CD14-positive monocyte (primary cell): ENCODE results near the gene RACK1. TPM values are rescaled to one million over a fixed set of nuclear protein-coding genes. Genes with fewer than 3 reads are reported as not detected.
A peak's percentile ranks its signal among the peaks of the same experiment; 100 is the strongest.

Experiments
- DNase-seq, 3 donors: peaks; one replicate each; pipeline ENCODE4 v3.0.0-alpha.2; 2011 to 2022
- H2AFZ ChIP-seq: 2 replicates; pipeline ENCODE4 v1.6.0; 2012; ENCODE audit warnings: mild to moderate bottlenecking, low read depth, low read length, inconsistent platforms; ENCODE audit not compliant: insufficient read depth, poor library complexity, severe bottlenecking
- H3K27ac ChIP-seq, 2 donors: 1 replicate in 1 of 2; 2 replicates in 1 of 2; pipeline ENCODE4 v1.5.1; 2012 to 2013; ENCODE audit warnings: low read length in 2 of 2, control low read depth in 1 of 2, inconsistent platforms in 1 of 2, low read depth in 1 of 2, mild to moderate bottlenecking in 1 of 2
- H3K27me3 ChIP-seq, 2 donors: one replicate each; pipeline versions ENCODE4 v1.6.0 to v1.6.1; 2011 to 2013; ENCODE audit warnings: low read length in 2 of 2; ENCODE audit not compliant: control insufficient read depth in 2 of 2, insufficient read depth in 2 of 2
- H3K36me3 ChIP-seq, 2 donors: replicated peaks in 1 of 2; 1 replicate in 1 of 2; 2 replicates in 1 of 2; pipeline versions ENCODE4 v1.5.1 to v1.6.1; 2012 to 2013; ENCODE audit warnings: low read length in 2 of 2, control low read depth in 1 of 2, inconsistent platforms in 1 of 2, mild to moderate bottlenecking in 1 of 2; ENCODE audit not compliant: insufficient read depth in 2 of 2, control insufficient read depth in 1 of 2
- H3K4me1 ChIP-seq, 2 donors: 1 replicate in 1 of 2; 2 replicates in 1 of 2; pipeline versions ENCODE4 v1.5.1 to v1.6.1; 2012 to 2013; ENCODE audit warnings: low read length in 2 of 2, control low read depth in 1 of 2, inconsistent platforms in 1 of 2, mild to moderate bottlenecking in 1 of 2, moderate library complexity in 1 of 2; ENCODE audit not compliant: insufficient read depth in 2 of 2, control insufficient read depth in 1 of 2
- H3K4me2 ChIP-seq: replicated peaks from 2 replicates; pipeline ENCODE3; 2012; ENCODE audit warnings: low read length, moderate library complexity, mild to moderate bottlenecking; ENCODE audit not compliant: poor library complexity, severe bottlenecking; ENCODE audit errors: extremely low read depth
- H3K4me3 ChIP-seq, 3 experiments: fragments of 200-600 bp in 1 of 3; sonication (generic) in 1 of 3; replicated peaks in 1 of 3; 1 replicate in 2 of 3; 2 replicates in 1 of 3; pipeline ENCODE4 v1.5.1; 2011 to 2013; ENCODE audit warnings: low read length in 3 of 3, mild to moderate bottlenecking in 3 of 3, control low read depth in 2 of 3, low read depth in 2 of 3, inconsistent platforms in 1 of 3, moderate library complexity in 1 of 3
- H3K79me2 ChIP-seq: 2 replicates; pipeline ENCODE4 v1.6.0; 2012; ENCODE audit warnings: mild to moderate bottlenecking, control low read depth, inconsistent platforms, low read length, moderate library complexity; ENCODE audit not compliant: insufficient read depth
- H3K9ac ChIP-seq: 2 replicates; pipeline ENCODE4 v1.6.0; 2017; ENCODE audit warnings: low read length, mild to moderate bottlenecking; ENCODE audit not compliant: insufficient read depth, poor library complexity, severe bottlenecking
- H3K9me3 ChIP-seq, 2 donors: replicated peaks in 1 of 2; 1 replicate in 1 of 2; 2 replicates in 1 of 2; pipeline versions ENCODE4 v1.5.1 to v1.6.1; 2012 to 2013; ENCODE audit warnings: low read length in 2 of 2, control low read depth in 1 of 2; ENCODE audit not compliant: control insufficient read depth in 1 of 2, insufficient read depth in 1 of 2
- H4K20me1 ChIP-seq: 2 replicates; pipeline ENCODE4 v1.6.0; 2012; ENCODE audit warnings: mild to moderate bottlenecking, low read length, control low read depth, moderate library complexity; ENCODE audit not compliant: insufficient read depth
- H3K27ac Mint-ChIP-seq, 7 donors: one replicate each; pipeline ENCODE4 v1.8.0; 2020; ENCODE audit warnings: mild to moderate bottlenecking in 7 of 7, mixed read lengths in 7 of 7, moderate library complexity in 6 of 7, inconsistent platforms in 2 of 7
- H3K27me3 Mint-ChIP-seq, 3 donors: one replicate each; pipeline ENCODE4 v1.8.0; 2021 to 2022; ENCODE audit warnings: low read depth in 3 of 3, mild to moderate bottlenecking in 3 of 3, mixed read lengths in 3 of 3, moderate library complexity in 3 of 3, inconsistent platforms in 1 of 3
- H3K36me3 Mint-ChIP-seq, 2 donors: one replicate each; pipeline ENCODE4 v1.8.0; 2020; ENCODE audit warnings: mixed read lengths in 2 of 2, inconsistent platforms in 1 of 2, mild to moderate bottlenecking in 1 of 2
- H3K4me1 Mint-ChIP-seq: one replicate; pipeline ENCODE4 v1.8.0; 2020; ENCODE audit warnings: mild to moderate bottlenecking, mixed read lengths
- H3K4me3 Mint-ChIP-seq, 2 donors: one replicate each; pipeline ENCODE4 v1.8.0; 2020; ENCODE audit warnings: mild to moderate bottlenecking in 2 of 2, mixed read lengths in 2 of 2, moderate library complexity in 1 of 2
- H3K9me3 Mint-ChIP-seq, 7 donors: one replicate each; pipeline ENCODE4 v1.8.0; 2020 to 2022; ENCODE audit warnings: mixed read lengths in 7 of 7, mild to moderate bottlenecking in 6 of 7, moderate library complexity in 6 of 7, inconsistent platforms in 2 of 7
- WGBS: methylation state at CpG from one replicate; pipeline ENCODE4 v1.1.5; 2013; ENCODE audit warnings: missing lambda C conversion rate; ENCODE audit not compliant: insufficient coverage; 5-methylcytosine and 5-hydroxymethylcytosine counted together
- intact Hi-C, 2 donors: fragments of 100-400 bp; cut with micrococcal nuclease; formaldehyde crosslinking; loops; one replicate each; pipeline versions ENCODE4 v1.15.0 to v1.15.1; 2023
- polyA plus RNA-seq, 3 donors: library from polyadenylated mRNA; depleted of rRNA in 1 of 3; unstranded in 2 of 3; stranded (reverse) in 1 of 3; fragments of 300-500 nt in 2 of 3; fragments of >200 nt in 1 of 3; fragmentation: Illumina TruSeq in 2 of 3; gene quantifications; 1 replicate in 2 of 3; 2 replicates in 1 of 3; pipeline ENCODE4 v1.2.3, GENCODE V29; 2012 to 2021
- TF ChIP-seq, protein P1 (sequence below): fragments of 200-600 bp; IDR thresholded peaks from one replicate; pipeline ENCODE4 v1.8.0; 2022; ENCODE audit warnings: antibody characterized with exemption, mild to moderate bottlenecking

Gene RACK1
- polyA plus RNA-seq, 3 donors = 1,150 to 2,356 (median 1,195) TPM

DNA sequence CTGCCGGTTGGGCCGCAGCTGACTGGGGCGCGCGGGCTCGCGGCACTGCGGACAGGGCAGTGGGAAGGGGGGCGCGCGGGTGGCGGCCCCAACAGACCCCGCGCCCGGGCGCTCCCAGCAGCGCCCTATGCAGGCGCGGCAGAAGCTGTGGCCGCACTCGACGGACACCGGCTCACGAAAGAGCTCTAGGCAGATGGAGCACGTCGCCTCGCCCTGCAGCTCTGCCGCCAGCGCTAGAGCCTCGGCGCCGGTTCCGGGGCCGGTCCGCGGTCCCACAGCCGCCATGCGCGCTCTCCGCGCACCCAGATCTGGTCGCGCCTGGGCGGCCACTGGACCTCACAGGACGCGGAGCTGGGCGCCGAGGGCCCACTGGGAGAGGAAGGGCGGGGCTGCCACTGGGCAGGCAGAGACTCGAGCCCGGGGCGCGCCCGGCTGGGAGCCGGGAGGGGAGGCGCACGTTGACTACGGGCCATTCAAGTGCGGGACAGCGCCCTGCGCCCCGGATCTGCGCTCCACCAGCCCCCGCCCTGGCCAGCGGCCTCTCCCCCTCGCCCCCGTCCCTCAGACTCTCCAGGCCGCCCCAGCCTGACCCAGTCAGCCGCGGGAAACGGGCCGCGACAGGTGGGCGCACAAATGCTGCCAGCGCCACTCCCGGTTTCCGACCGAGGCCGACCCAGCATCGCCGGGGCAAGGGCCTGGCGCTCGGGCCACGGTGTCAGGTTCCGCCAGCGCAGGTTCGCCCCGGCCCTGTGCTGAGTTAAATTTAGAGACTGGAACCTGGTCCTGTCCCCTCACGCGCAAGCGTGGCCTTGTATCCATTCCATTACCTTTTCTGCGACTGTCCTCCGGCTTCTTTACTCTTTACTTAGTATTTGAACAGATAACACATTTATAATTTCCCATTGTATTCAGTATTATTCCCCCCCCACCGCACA is 38.6 kb downstream of the RACK1 start, which contains the start of gene TRIM7:
TSS of gene TRIM7 (minus strand) at position 371 of the 935 bp plus-strand sequence. CDS start at position 285, 86 bp downstream.
- H3K4me3 Mint-ChIP-seq = peak within 1 kb of the TSS; percentile 92 to 99
- H3K79me2 ChIP-seq = no peaks in the 10 kb centered on the region
- H3K9ac ChIP-seq = peak within 1 kb of the TSS; percentile 58
- H3K9me3 ChIP-seq = no peaks in the 10 kb centered on the region
- TF ChIP-seq, protein P1, sequence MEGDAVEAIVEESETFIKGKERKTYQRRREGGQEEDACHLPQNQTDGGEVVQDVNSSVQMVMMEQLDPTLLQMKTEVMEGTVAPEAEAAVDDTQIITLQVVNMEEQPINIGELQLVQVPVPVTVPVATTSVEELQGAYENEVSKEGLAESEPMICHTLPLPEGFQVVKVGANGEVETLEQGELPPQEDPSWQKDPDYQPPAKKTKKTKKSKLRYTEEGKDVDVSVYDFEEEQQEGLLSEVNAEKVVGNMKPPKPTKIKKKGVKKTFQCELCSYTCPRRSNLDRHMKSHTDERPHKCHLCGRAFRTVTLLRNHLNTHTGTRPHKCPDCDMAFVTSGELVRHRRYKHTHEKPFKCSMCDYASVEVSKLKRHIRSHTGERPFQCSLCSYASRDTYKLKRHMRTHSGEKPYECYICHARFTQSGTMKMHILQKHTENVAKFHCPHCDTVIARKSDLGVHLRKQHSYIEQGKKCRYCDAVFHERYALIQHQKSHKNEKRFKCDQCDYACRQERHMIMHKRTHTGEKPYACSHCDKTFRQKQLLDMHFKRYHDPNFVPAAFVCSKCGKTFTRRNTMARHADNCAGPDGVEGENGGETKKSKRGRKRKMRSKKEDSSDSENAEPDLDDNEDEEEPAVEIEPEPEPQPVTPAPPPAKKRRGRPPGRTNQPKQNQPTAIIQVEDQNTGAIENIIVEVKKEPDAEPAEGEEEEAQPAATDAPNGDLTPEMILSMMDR = no peak
- H2AFZ ChIP-seq = peak within 1 kb of the TSS; percentile 84
- no peaks in the 10 kb centered on the region for H4K20me1 ChIP-seq
- DNase-seq = peak in 2 of 3 donors; percentile 28 to 30
- peak within 1 kb of the TSS; percentile 68 to 75 for H3K27ac ChIP-seq
- peaks cover 0 to 16% (median 7%) of the 10 kb centered on the region in 7 donors for H3K9me3 Mint-ChIP-seq
- peaks cover 6 to 27% of the 10 kb centered on the region in 2 donors for H3K27me3 ChIP-seq
- H3K4me2 ChIP-seq = peak within 1 kb of the TSS; percentile 93
- peak within 1 kb of the TSS; percentile 50 to 81 (median 56) for H3K4me3 ChIP-seq
- under 1% methylated on average over 93 of the region's 94 CpGs for WGBS
- intact Hi-C loops = loop anchor here in 1 of 2 donors (2.0 kb wide), 1 partner anchor 16 kb away; no protein-coding TSS in a partner anchor
- H3K36me3 Mint-ChIP-seq = peaks cover 13 to 16% of the 10 kb centered on the region in 2 donors
- H3K27ac Mint-ChIP-seq = peak within 1 kb of the TSS in 6 of 7 donors; percentile 21 to 94 (median 83)
- peaks cover 58 to 72% of the 10 kb centered on the region in 2 donors for H3K4me1 ChIP-seq
- no peaks in the 10 kb centered on the region for H3K36me3 ChIP-seq
- peaks cover 63% of the 10 kb centered on the region for H3K4me1 Mint-ChIP-seq
- H3K27me3 Mint-ChIP-seq = peaks cover 25 to 36% (median 27%) of the 10 kb centered on the region in 3 donors

DNA sequence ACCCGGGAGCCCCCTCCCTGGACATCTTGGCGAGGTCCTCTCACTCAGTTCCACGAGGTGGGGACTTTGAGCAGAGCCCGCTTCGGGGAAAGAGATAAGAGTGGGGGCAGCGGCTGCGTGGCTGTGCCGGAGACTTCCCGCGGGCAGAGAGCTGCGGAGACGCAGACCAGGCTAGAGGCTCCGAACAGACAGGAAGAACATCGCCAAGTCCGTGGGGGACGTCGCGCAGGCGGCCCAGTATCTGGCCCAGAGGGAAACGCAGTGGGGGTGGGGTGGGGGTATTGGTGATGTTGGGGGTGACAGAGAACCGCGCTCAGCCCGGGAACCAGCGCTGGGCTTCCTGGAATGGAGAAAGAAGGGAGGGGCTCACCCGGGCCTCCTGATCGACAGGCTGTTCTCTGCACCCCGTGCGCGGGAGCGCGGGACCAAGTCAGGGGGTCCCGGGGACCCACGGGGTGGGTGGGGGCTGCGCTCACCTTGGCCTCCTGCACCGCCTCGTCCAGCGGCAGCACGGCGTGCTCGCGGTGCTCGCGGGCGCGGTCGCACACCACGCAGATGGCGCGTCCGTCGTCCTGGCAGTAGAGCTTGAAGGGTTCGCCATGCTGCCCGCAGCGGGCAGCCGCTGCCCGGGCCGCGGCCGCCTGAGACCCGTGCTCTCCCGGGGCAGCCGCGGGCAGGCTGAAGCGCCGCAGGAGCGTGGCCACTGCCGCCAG is 39.4 kb downstream of the RACK1 start:
- peak in 2 of 3 donors; percentile 16 to 22 for DNase-seq
- peaks cover 64 to 77% of the 10 kb centered on the region in 2 donors for H3K4me1 ChIP-seq
- Mint-ChIP-seq H3K4me3 (peak overlapping the region; percentile 84 to 87), H3K9me3 (peaks cover 0 to 16% (median 7%) of the 10 kb centered on the region in 7 donors), H3K4me1 (peaks cover 70% of the 10 kb centered on the region), H3K36me3 (peaks cover 13 to 22% of the 10 kb centered on the region in 2 donors), H3K27ac (peak overlapping the region in 5 of 7 donors; percentile 82 to 94 (median 88)), H3K27me3 (peaks cover 25 to 36% (median 27%) of the 10 kb centered on the region in 3 donors)
- H3K36me3 ChIP-seq = peaks cover 0 to under 1% of the 10 kb centered on the region in 2 donors
- intact Hi-C loops = loop anchor here in 1 of 2 donors (2.0 kb wide), 1 partner anchor 15 kb away; no protein-coding TSS in a partner anchor
- H3K9ac ChIP-seq = peak overlapping the region; percentile 29
- peak overlapping the region; percentile 50 to 81 (median 56) for H3K4me3 ChIP-seq
- H3K9me3 ChIP-seq = no peaks in the 10 kb centered on the region
- TF ChIP-seq, protein P1 = no peak
- WGBS = 2% methylated on average over 64 of the region's 67 CpGs
- no peaks in the 10 kb centered on the region for H3K79me2 ChIP-seq
- peak overlapping the region; percentile 93 for H3K4me2 ChIP-seq
- peaks cover 6 to 27% of the 10 kb centered on the region in 2 donors for H3K27me3 ChIP-seq
- no peaks in the 10 kb centered on the region for H4K20me1 ChIP-seq
- peak overlapping the region; percentile 68 to 75 for H3K27ac ChIP-seq
- H2AFZ ChIP-seq = peak overlapping the region; percentile 84
